Measurements from ENCODE around the gene CARD19.
"Not testable (repeated sequence)": the region's sequence is repeated elsewhere in the genome, so short reads cannot be mapped to it uniquely, and the experiment has no call there.

CARD19 gene

GRCh38 chr9:93139365-93140182, 43.6 kb downstream of the CARD19 start:
- H3K4me3 ChIP-seq (ENCODE audit: low read length): no peak overlapping the region
- no peak for TF ChIP-seq ZNF274 (IDR thresholded peaks at IDR 0.05; ENCODE audit: low read depth, low read length)

- TF ChIP-seq ZNF274 (IDR thresholded peaks at IDR 0.05; ENCODE audit: low read depth, low read length): no peak
- H3K4me3 ChIP-seq (ENCODE audit: low read length): no peak overlapping the region
Observed at GRCh38 chr9:93141771-93142483, 45.9 kb downstream of the CARD19 start.

- H3K4me3 ChIP-seq (ENCODE audit: low read length): no peak overlapping the region
- TF ChIP-seq ZNF274 (IDR thresholded peaks at IDR 0.05; ENCODE audit: low read depth, low read length): no peak
Observed at GRCh38 chr9:93143830-93144530, 48.0 kb downstream of the CARD19 start.

DNA sequence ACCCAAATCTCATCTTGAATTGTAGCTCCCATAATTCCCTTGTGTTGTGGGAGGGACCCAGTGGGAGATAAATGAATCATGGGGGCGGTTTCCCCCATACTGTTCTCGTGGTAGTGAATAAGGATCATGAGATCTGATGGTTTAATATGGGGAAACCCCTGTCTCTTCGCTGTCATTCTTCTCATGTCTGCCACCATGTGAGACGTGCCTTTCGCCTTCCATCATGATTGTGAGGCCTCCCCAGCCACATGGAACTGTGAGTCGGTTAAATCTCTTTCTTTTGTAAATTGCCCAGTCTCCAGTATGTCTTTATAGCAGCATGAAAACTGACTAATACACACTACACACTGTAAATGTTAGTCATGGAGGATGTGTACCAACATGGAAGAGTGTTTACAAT, 50.7 kb downstream of the CARD19 start:
- H3K4me3 ChIP-seq (ENCODE audit: low read length): not testable (repeated sequence)

DNA sequence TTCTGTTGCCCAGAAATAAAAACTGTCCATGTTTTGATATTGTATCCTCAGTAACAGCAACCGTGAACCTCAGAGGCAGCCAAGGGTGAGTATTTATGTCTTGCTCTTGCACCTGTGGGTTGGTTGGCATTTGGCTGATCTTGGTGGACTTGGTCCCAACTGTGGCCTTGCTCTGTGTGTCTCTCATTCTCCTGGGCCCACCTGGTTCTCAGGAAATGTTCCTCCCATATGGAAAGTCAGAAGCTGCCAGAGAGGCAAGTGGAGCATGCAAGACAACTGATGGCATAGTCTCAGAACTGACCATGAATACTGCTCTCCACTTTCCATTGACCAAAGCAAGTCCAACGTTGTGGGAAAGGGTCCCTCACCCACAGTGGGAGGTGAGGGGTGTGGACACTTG, 51.6 kb downstream of the CARD19 start:
- no peak for TF ChIP-seq ZNF274 (IDR thresholded peaks at IDR 0.05; ENCODE audit: low read depth, low read length)
- no peak overlapping the region for H3K4me3 ChIP-seq (ENCODE audit: low read length)

- H3K4me3 ChIP-seq (ENCODE audit: low read length): no peak overlapping the region
Observed at GRCh38 chr9:93148721-93149120, 52.7 kb downstream of the CARD19 start.

GRCh38 chr9:93149361-93149760, 53.3 kb downstream of the CARD19 start:
- TF ChIP-seq ZNF274 (IDR thresholded peaks at IDR 0.05; ENCODE audit: low read depth, low read length): no peak
- H3K4me3 ChIP-seq (ENCODE audit: low read length): no peak overlapping the region

More at GRCh38 chr9:93148721-93149120, 52.7 kb downstream of the CARD19 start:
- no peak for TF ChIP-seq ZNF274 (IDR thresholded peaks at IDR 0.05; ENCODE audit: low read depth, low read length)

DNA sequence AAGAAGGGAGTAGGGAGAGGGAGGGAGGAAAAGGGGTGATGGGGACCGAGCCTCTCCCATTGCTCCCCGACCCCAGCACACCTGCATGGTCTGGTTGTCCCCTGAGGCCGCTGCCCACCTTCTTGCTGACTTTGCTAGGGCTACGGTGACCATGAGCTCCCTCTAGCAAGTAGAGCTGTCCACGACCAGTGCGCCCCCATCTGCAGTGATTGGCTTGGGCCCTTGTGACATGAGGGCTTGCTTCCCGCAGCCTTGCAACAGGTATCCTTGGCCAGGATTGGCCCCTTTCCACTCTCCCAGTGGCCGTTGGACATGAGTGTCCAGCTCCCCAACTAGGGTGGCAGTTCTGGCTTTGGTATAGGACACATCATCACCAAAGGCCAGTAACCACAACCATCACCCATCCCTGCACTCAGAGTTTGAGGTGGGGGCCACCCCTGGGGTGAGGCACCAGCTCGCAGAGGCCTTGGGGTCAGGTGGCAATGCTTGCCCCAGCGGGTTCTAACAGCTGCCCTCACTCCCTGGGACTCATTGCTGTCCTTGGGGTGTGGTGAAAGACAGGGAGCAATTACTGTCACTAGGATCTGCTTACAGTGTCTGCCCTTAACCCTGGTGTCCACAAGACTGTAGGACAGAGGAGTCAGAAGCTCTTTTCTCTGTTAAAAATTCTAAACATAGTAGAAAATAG, 55.2 kb downstream of the CARD19 start:
- no peak for TF ChIP-seq ZNF274 (IDR thresholded peaks at IDR 0.05; ENCODE audit: low read depth, low read length)
- H3K4me3 ChIP-seq (ENCODE audit: low read length): no peak overlapping the region

DNA sequence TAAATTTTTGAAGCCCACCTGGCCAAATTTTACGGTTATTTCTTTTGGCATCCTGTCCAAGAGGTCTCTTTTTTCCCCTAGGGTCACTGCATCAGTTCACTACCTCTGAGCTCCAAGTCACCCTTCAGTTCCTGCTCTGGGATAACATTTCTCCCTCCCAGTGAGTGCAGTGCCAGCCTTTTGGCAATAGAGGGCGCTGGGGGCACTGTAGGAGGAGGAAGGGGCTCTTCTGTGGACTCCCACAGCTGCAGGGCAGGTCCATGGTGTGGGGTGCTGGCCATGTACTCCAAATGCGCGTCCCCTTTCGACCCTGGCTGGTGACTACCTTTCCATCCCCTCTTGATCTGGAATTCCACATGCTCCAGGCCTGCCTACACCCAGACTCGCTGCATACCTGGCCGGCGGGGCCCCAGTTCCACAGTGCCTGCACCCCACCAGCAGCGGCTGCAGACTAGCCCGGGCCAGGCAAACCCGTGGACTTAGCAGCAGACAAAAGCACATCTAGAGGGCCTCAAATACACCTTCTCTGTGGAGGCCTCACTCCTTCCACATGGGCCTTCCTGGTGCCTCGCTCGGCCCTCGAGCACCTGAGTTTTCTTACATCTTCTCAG, 58.4 kb downstream of the CARD19 start:
- no peak for TF ChIP-seq ZNF274 (IDR thresholded peaks at IDR 0.05; ENCODE audit: low read depth, low read length)
- no peak overlapping the region for H3K4me3 ChIP-seq (ENCODE audit: low read length)

- no peak overlapping the region for H3K4me3 ChIP-seq (ENCODE audit: low read length)
- no peak for TF ChIP-seq ZNF274 (IDR thresholded peaks at IDR 0.05; ENCODE audit: low read depth, low read length)
Observed at GRCh38 chr9:93155716-93156474, 59.9 kb downstream of the CARD19 start.

GRCh38 chr9:93156475-93157008, 60.5 kb downstream of the CARD19 start:
- no peak overlapping the region for H3K4me3 ChIP-seq (ENCODE audit: low read length)
- TF ChIP-seq ZNF274 (IDR thresholded peaks at IDR 0.05; ENCODE audit: low read depth, low read length): no peak

GRCh38 chr9:93159601-93160471, 63.8 kb downstream of the CARD19 start:
- H3K4me3 ChIP-seq (ENCODE audit: low read length): no peak overlapping the region
- no peak for TF ChIP-seq ZNF274 (IDR thresholded peaks at IDR 0.05; ENCODE audit: low read depth, low read length)

Data from GM08714 (cell line).